SK-N-SH (cell line): Measurements from ENCODE around the gene TAP1. TPM values are rescaled to one million over a fixed set of nuclear protein-coding genes. Genes with fewer than 3 reads are reported as not detected.

ENCODE experiments used
- CTCF ChIA-PET: fragments of 300-600, 350-600 bp; formaldehyde crosslinking; extraction: SDS; loops from one replicate; lab custom pipeline; 2021; lab: Yijun Ruan, JAX
- POLR2A ChIA-PET: fragments of 350-600 bp; sonication (Branson Sonifier 250); formaldehyde crosslinking; extraction: SDS; loops from one replicate; lab custom pipeline; 2020; ENCODE audit warnings: antibody characterized with exemption, inconsistent platforms; lab: Yijun Ruan, JAX
- DNase-seq: peaks from one replicate; pipeline ENCODE4 v3.0.0; 2012
- H2AFZ ChIP-seq: fragments of 200-600 bp; sonication (generic); 2 replicates; pipeline ENCODE4 v1.8.1; 2016; ENCODE audit warnings: antibody characterized with exemption, mild to moderate bottlenecking, low read depth
- H3F3A ChIP-seq: fragments of 200-600 bp; sonication (generic); replicated peaks from 2 replicates; pipeline ENCODE3; 2016; ENCODE audit warnings: antibody characterized with exemption, mild to moderate bottlenecking; ENCODE audit not compliant: insufficient read depth
- H3K27ac ChIP-seq, 2 experiments: fragments of 200-500 bp in 1 of 2; fragments of 200-600 bp in 1 of 2; sonication (Bioruptor generic) in 1 of 2; sonication (generic), shearing (Covaris generic) in 1 of 2; 2 replicates each; pipeline versions ENCODE4 v1.5.1 to v1.6.1; 2014 to 2016; ENCODE audit warnings: low read depth in 2 of 2, inconsistent platforms in 1 of 2, low read length in 1 of 2, mild to moderate bottlenecking in 1 of 2, mixed read lengths in 1 of 2
- H3K27me3 ChIP-seq: fragments of 200-600 bp; sonication (generic), shearing (Covaris generic); 2 replicates; pipeline ENCODE4 v1.6.1; 2016; ENCODE audit warnings: mixed run types; ENCODE audit not compliant: insufficient read depth
- H3K36me3 ChIP-seq, 2 experiments: fragments of 200-500 bp in 1 of 2; fragments of 200-600 bp in 1 of 2; sonication (Bioruptor generic) in 1 of 2; sonication (generic) in 1 of 2; replicated peaks in 1 of 2; 2 replicates each; pipeline versions ENCODE3 to v1.5.1; 2014 to 2016; ENCODE audit warnings: low read length in 1 of 2, mild to moderate bottlenecking in 1 of 2; ENCODE audit not compliant: insufficient read depth in 2 of 2, control insufficient read depth in 1 of 2
- H3K4me1 ChIP-seq, 2 experiments: fragments of 200-500 bp in 1 of 2; fragments of 200-600 bp in 1 of 2; sonication (Bioruptor generic) in 1 of 2; sonication (generic), shearing (Covaris generic) in 1 of 2; 2 replicates each; pipeline versions ENCODE4 v1.5.1 to v1.6.1; 2014 to 2016; ENCODE audit warnings: low read depth in 1 of 2, low read length in 1 of 2, mixed run types in 1 of 2; ENCODE audit not compliant: insufficient read depth in 2 of 2, control insufficient read depth in 1 of 2
- H3K4me2 ChIP-seq: fragments of 200-600 bp; sonication (generic), shearing (Covaris generic); 2 replicates; pipeline ENCODE4 v1.6.1; 2017; ENCODE audit warnings: mixed run types
- H3K4me3 ChIP-seq, 2 experiments: fragments of 200-500 bp in 1 of 2; fragments of 200-600 bp in 1 of 2; sonication (Bioruptor generic) in 1 of 2; sonication (generic), shearing (Covaris generic) in 1 of 2; 2 replicates each; pipeline versions ENCODE4 v1.5.1 to v1.8.1; 2014 to 2016; ENCODE audit warnings: low read depth in 2 of 2, inconsistent platforms in 1 of 2, low read length in 1 of 2, mild to moderate bottlenecking in 1 of 2, mixed read lengths in 1 of 2, moderate library complexity in 1 of 2
- H3K79me2 ChIP-seq: fragments of 200-600 bp; sonication (generic); 2 replicates; pipeline ENCODE4 v1.8.1; 2017; ENCODE audit warnings: mild to moderate bottlenecking; ENCODE audit not compliant: insufficient read depth
- H3K9ac ChIP-seq: fragments of 200-600 bp; sonication (generic); 2 replicates; pipeline ENCODE4 v1.6.1; 2017; ENCODE audit warnings: mixed run types
- H3K9me2 ChIP-seq: fragments of 200-600 bp; sonication (generic); 2 replicates; pipeline ENCODE4 v1.6.1; 2017; ENCODE audit warnings: mixed run types
- H3K9me3 ChIP-seq: fragments of 200-600 bp; sonication (generic); 2 replicates; pipeline ENCODE4 v1.6.1; 2017; ENCODE audit warnings: mixed run types, mild to moderate bottlenecking, moderate library complexity
- H4K20me1 ChIP-seq: fragments of 200-600 bp; sonication (generic); 2 replicates; pipeline ENCODE4 v1.6.1; 2017; ENCODE audit warnings: mild to moderate bottlenecking, mixed run types; ENCODE audit not compliant: insufficient read depth
- CHD2 ChIP-seq: fragments of 150-350 bp; IDR thresholded peaks from 2 replicates; pipeline ENCODE4 v1.6.1; 2018; ENCODE audit warnings: low read length; ENCODE audit not compliant: partially characterized antibody
- CTCF ChIP-seq: fragments of 200-600 bp; sonication (generic); IDR thresholded peaks from 2 replicates; pipeline ENCODE4 v1.6.1; 2017; ENCODE audit warnings: antibody characterized with exemption, mild to moderate bottlenecking, moderate library complexity
- EP300 ChIP-seq, 2 experiments: IDR thresholded peaks; 2 replicates each; pipeline versions ENCODE4 v1.4.0 to v1.6.1; 2012; ENCODE audit warnings: borderline replicate concordance in 1 of 2, low read depth in 1 of 2, low read length in 1 of 2
- EZH2phosphoT487 ChIP-seq: fragments of 200-600 bp; sonication (generic); IDR thresholded peaks from 2 replicates; pipeline ENCODE4 v1.6.1; 2017; ENCODE audit warnings: low read depth, mixed run types, mild to moderate bottlenecking, antibody characterized with exemption, moderate library complexity, borderline replicate concordance
- FOSL2 ChIP-seq: IDR thresholded peaks from 2 replicates; pipeline ENCODE4 v1.4.0; 2012; ENCODE audit warnings: low read depth, mild to moderate bottlenecking, moderate library complexity, borderline replicate concordance
- IRF3 ChIP-seq: fragments of 150-350 bp; IDR thresholded peaks from 2 replicates; pipeline ENCODE4 v1.6.1; 2016; ENCODE audit warnings: mild to moderate bottlenecking, low read depth, low read length
- MEF2A ChIP-seq: IDR thresholded peaks from 2 replicates; pipeline ENCODE4 v1.4.0; 2012; ENCODE audit warnings: low read depth, borderline replicate concordance
- RFX5 ChIP-seq: IDR thresholded peaks from 2 replicates; pipeline ENCODE4 v1.6.1; 2012; ENCODE audit warnings: mild to moderate bottlenecking, improper control_type of control experiment, low read length
- TAF1 ChIP-seq: IDR thresholded peaks from 2 replicates; pipeline ENCODE4 v1.6.1; 2012; ENCODE audit warnings: low read depth, mild to moderate bottlenecking, low read length, moderate library complexity, borderline replicate concordance
- TCF12 ChIP-seq: IDR thresholded peaks from 2 replicates; pipeline ENCODE4 v1.4.0; 2012
- USF1 ChIP-seq: IDR thresholded peaks from 2 replicates; pipeline ENCODE4 v1.4.0; 2012; ENCODE audit warnings: low read depth, borderline replicate concordance
- ZBTB33 ChIP-seq: IDR thresholded peaks from 2 replicates; pipeline ENCODE4 v1.4.0; 2012; ENCODE audit warnings: low read depth, borderline replicate concordance
- WGBS: methylation state at CpG from one replicate; pipeline ENCODE4 v1.1.6; 2017; ENCODE audit warnings: low lambda C conversion rate; 5-methylcytosine and 5-hydroxymethylcytosine counted together
- polyA plus RNA-seq, 3 experiments: library from polyadenylated mRNA; depleted of rRNA; stranded (reverse); fragments of >200 nt; gene quantifications; 2 replicates each; pipeline ENCODE4 v1.2.3, GENCODE V29; 2012

TAP1 gene
- polyA plus RNA-seq, 1 of the 3 experiments (the other 2 are of a cell fraction), result 31.1 TPM

- Histone ChIP-seq H3K9ac (no peak overlapping the region), H4K20me1 (no peaks in the 10 kb centered on the region), H2AFZ (no peak overlapping the region), H3K27ac (no peak overlapping the region), H3F3A (peaks cover 8% of the 10 kb centered on the region), H3K36me3 (peaks cover 0 to 3% of the 10 kb centered on the region in 2 experiments), H3K4me3 (no peak overlapping the region), H3K27me3 (no peaks in the 10 kb centered on the region), H3K4me2 (no peak overlapping the region), H3K9me3 (no peaks in the 10 kb centered on the region), H3K9me2 (no peaks in the 10 kb centered on the region), H3K79me2 (no peaks in the 10 kb centered on the region), H3K4me1 (peaks cover 0 to 5% of the 10 kb centered on the region in 2 experiments; a peak in 1 of 4 replicates)
- no peak for DNase-seq
- POLR2A ChIA-PET, result no interaction called here
- CTCF ChIA-PET, result interaction anchor here (1.0 to 8.3 kb wide), 8 partner anchors 11 to 290 kb away, joined by 3 to 137 read pairs (median 5); partner anchors contain the start of genes HLA-DMA, PSMB8 and TAP2
- 71% methylated on average over 5 of the region's 5 CpGs for WGBS
- TF ChIP-seq RFX5 (no peak), TCF12 (no peak), TAF1 (no peak), USF1 (no peak), IRF3 (no peak), EP300 (IDR thresholded peaks at IDR 0.05; ENCODE audit: borderline replicate concordance in 1 of 2, low read depth in 1 of 2, low read length in 1 of 2) (no peak), CHD2 (no peak), ZBTB33 (no peak), FOSL2 (no peak), MEF2A (no peak), CTCF (no peak), EZH2phosphoT487 (no peak)
Observed at GRCh38 chr6:32858194-32858593, 4.7 kb upstream of the TAP1 start.
